MCF 10A (cell line): Measurements from ENCODE around the gene AUTS2. TPM values are rescaled to one million over a fixed set of nuclear protein-coding genes. Genes with fewer than 3 reads are reported as not detected.

Experiments
- BruUV-seq: library from RNA; stranded (reverse); fragments of 400-500 nt; replicated peaks from 2 replicates; lab custom pipeline; 2021; lab: Mats Ljungman, UMichigan
- CTCF ChIA-PET: fragments of 300-600 bp; sonication (Branson Sonifier 250); formaldehyde crosslinking; extraction: SDS; loops from one replicate; lab custom pipeline; 2021; ENCODE audit warnings: antibody characterized with exemption, inconsistent platforms; lab: Yijun Ruan, JAX
- POLR2A ChIA-PET: fragments of 300-600, 350-650 bp; sonication (Branson Sonifier 250); formaldehyde crosslinking; extraction: SDS; loops from one replicate; lab custom pipeline; 2020; ENCODE audit warnings: antibody characterized with exemption, inconsistent platforms; lab: Yijun Ruan, JAX
- DNase-seq: peaks from one replicate; pipeline ENCODE4 v3.0.0-alpha.2; 2018; ENCODE audit not compliant: unreplicated experiment
- H3K27ac Mint-ChIP-seq: one replicate; pipeline ENCODE4 v1.8.0; 2022; ENCODE audit warnings: mild to moderate bottlenecking, low read depth, mixed read lengths; ENCODE audit not compliant: unreplicated experiment
- H3K27me3 Mint-ChIP-seq: one replicate; pipeline ENCODE4 v1.8.0; 2022; ENCODE audit warnings: mixed read lengths; ENCODE audit not compliant: insufficient read depth, unreplicated experiment
- H3K36me3 Mint-ChIP-seq: one replicate; pipeline ENCODE4 v1.8.0; 2022; ENCODE audit warnings: mild to moderate bottlenecking, moderate library complexity, mixed read lengths; ENCODE audit not compliant: insufficient read depth, unreplicated experiment
- H3K4me1 Mint-ChIP-seq: one replicate; pipeline ENCODE4 v1.8.0; 2022; ENCODE audit warnings: mixed read lengths; ENCODE audit not compliant: insufficient read depth, unreplicated experiment
- H3K4me3 Mint-ChIP-seq: one replicate; pipeline ENCODE4 v1.8.0; 2022; ENCODE audit warnings: mild to moderate bottlenecking, moderate library complexity, mixed read lengths; ENCODE audit not compliant: unreplicated experiment
- H3K9me3 Mint-ChIP-seq: one replicate; pipeline ENCODE4 v1.8.0; 2022; ENCODE audit warnings: mixed read lengths; ENCODE audit not compliant: unreplicated experiment
- CTCF ChIP-seq: fragments of 200-600 bp; IDR thresholded peaks from one replicate; pipeline ENCODE4 v1.8.0; 2022; ENCODE audit warnings: antibody characterized with exemption, mild to moderate bottlenecking; ENCODE audit not compliant: unreplicated experiment
- intact Hi-C: fragments of 100-400 bp; cut with micrococcal nuclease; formaldehyde crosslinking; loops from 2 replicates; pipeline ENCODE4 v1.14.1; 2022
- total RNA-seq: library from RNA; stranded (reverse); gene quantifications from 2 replicates; pipeline ENCODE4 v1.2.3, GENCODE V29; 2022

Gene AUTS2
- total RNA-seq, 1 experiment from 2014 or later: 1.3 TPM

- no peak for DNase-seq
- CTCF ChIA-PET: no interaction called here
- BruUV-seq: no TSS peak
- Mint-ChIP-seq H3K36me3 (peaks cover 5% of the 10 kb centered on the region), H3K27me3 (no peaks in the 10 kb centered on the region), H3K9me3 (peaks cover 4% of the 10 kb centered on the region), H3K4me3 (no peak overlapping the region), H3K4me1 (no peaks in the 10 kb centered on the region), H3K27ac (no peak overlapping the region)
- intact Hi-C loops: no loop called here
- POLR2A ChIA-PET: no interaction called here
- no peak for TF ChIP-seq CTCF
Observed at GRCh38 chr7:70834424-70834823, 1236.1 kb downstream of the AUTS2 start.

- DNase-seq: no peak
- ChIA-PET CTCF (interaction anchor here (0.6 kb wide), 1 partner anchor 46 kb away, joined by 3 read pairs; no protein-coding TSS in a partner anchor), POLR2A (no interaction called here)
- peak overlapping the region; percentile 31 for H3K27ac Mint-ChIP-seq
- no peaks in the 10 kb centered on the region for H3K4me1 Mint-ChIP-seq
- H3K9me3 Mint-ChIP-seq: peaks cover 7% of the 10 kb centered on the region
- intact Hi-C loops: no loop called here
- no peak overlapping the region for H3K4me3 Mint-ChIP-seq
- TF ChIP-seq CTCF: no peak
- no peaks in the 10 kb centered on the region for H3K27me3 Mint-ChIP-seq
- no TSS peak for BruUV-seq
- peaks cover 5% of the 10 kb centered on the region for H3K36me3 Mint-ChIP-seq
Observed at GRCh38 chr7:70835658-70836057, 1237.4 kb downstream of the AUTS2 start.

GRCh38 chr7:70836279-70836678 is 1238.0 kb downstream of the AUTS2 start:
- intact Hi-C loops: no loop called here
- Mint-ChIP-seq H3K4me3 (no peak overlapping the region), H3K4me1 (no peaks in the 10 kb centered on the region), H3K9me3 (peaks cover 13% of the 10 kb centered on the region), H3K36me3 (peaks cover 5% of the 10 kb centered on the region), H3K27ac (no peak overlapping the region), H3K27me3 (no peaks in the 10 kb centered on the region)
- TF ChIP-seq CTCF: no peak
- ChIA-PET POLR2A (no interaction called here), CTCF (no interaction called here)
- DNase-seq: no peak
- no TSS peak for BruUV-seq

GRCh38 chr7:70836946-70837345 is 1238.7 kb downstream of the AUTS2 start:
- Mint-ChIP-seq H3K4me1 (no peaks in the 10 kb centered on the region), H3K27me3 (no peaks in the 10 kb centered on the region), H3K36me3 (peaks cover 5% of the 10 kb centered on the region), H3K27ac (no peak overlapping the region), H3K4me3 (no peak overlapping the region), H3K9me3 (peaks cover 15% of the 10 kb centered on the region)
- ChIA-PET CTCF (no interaction called here), POLR2A (no interaction called here)
- no peak for DNase-seq
- BruUV-seq: no TSS peak
- intact Hi-C loops: no loop called here
- no peak for TF ChIP-seq CTCF
